H1 (cell line): Measurements from ENCODE around the gene CDC27. TPM values are rescaled to one million over a fixed set of nuclear protein-coding genes. Genes with fewer than 3 reads are reported as not detected.

Experiments used
- CTCF ChIA-PET: fragments of 300-600 bp; sonication (Branson Sonifier 250); formaldehyde crosslinking; loops from one replicate; lab custom pipeline; 2021; ENCODE audit not compliant: partially characterized antibody; lab: Charles Lee
- POLR2A ChIA-PET: fragments of 300-600 bp; sonication (Branson Sonifier 250); formaldehyde crosslinking; loops from one replicate; lab custom pipeline; 2021; ENCODE audit warnings: inconsistent platforms; ENCODE audit not compliant: partially characterized antibody; lab: Charles Lee
- DNase-seq, 2 experiments: peaks; one replicate each; pipeline versions ENCODE4 v3.0.0 to v3.0.0-alpha.2; 2010 to 2022; ENCODE audit warnings: low spot score in 2 of 2, low read depth in 1 of 2, mixed read lengths in 1 of 2
- FAIRE-seq: peaks from 2 replicates; lab custom pipeline; 2011; peaks lifted over from hg19 to GRCh38; lab: Jason Lieb, UNC
- H2AFZ ChIP-seq: 2 replicates; pipeline ENCODE4 v1.8.1; 2012; ENCODE audit warnings: low read length, inconsistent platforms
- H2AK5ac ChIP-seq: 2 replicates; pipeline ENCODE4 v1.6.1; 2013; ENCODE audit warnings: low read depth, low read length
- H2BK120ac ChIP-seq: replicated peaks from 2 replicates; pipeline ENCODE3; 2013; ENCODE audit warnings: low read depth, low read length, inconsistent platforms
- H2BK12ac ChIP-seq: 2 replicates; pipeline ENCODE4 v1.6.1; 2013; ENCODE audit warnings: low read depth, low read length
- H2BK15ac ChIP-seq: 2 replicates; pipeline ENCODE4 v1.6.1; 2013; ENCODE audit warnings: low read length
- H2BK20ac ChIP-seq: 2 replicates; pipeline ENCODE4 v1.6.1; 2013; ENCODE audit warnings: low read length
- H2BK5ac ChIP-seq: 2 replicates; pipeline ENCODE4 v1.6.1; 2013; ENCODE audit warnings: low read depth, low read length
- H3K14ac ChIP-seq: 2 replicates; pipeline ENCODE4 v1.6.1; 2013; ENCODE audit warnings: inconsistent platforms; ENCODE audit not compliant: insufficient read length
- H3K18ac ChIP-seq: 2 replicates; pipeline ENCODE4 v1.6.1; 2013; ENCODE audit warnings: low read length; ENCODE audit errors: extremely low read depth
- H3K23ac ChIP-seq: 2 replicates; pipeline ENCODE4 v1.6.1; 2013; ENCODE audit warnings: inconsistent platforms; ENCODE audit not compliant: insufficient read length
- H3K23me2 ChIP-seq: 2 replicates; pipeline ENCODE4 v1.6.1; 2013; ENCODE audit warnings: low read depth, low read length
- H3K27ac ChIP-seq: 2 replicates; pipeline ENCODE4 v1.6.1; 2011; ENCODE audit warnings: low read depth, low read length, inconsistent platforms
- H3K27me3 ChIP-seq, 4 experiments: replicated peaks in 1 of 4; 1 replicate in 1 of 4; 2 replicates in 3 of 4; pipeline versions ENCODE4 v1.6.1 to v1.8.1; 2011 to 2013; ENCODE audit warnings: low read length in 3 of 4, mild to moderate bottlenecking in 3 of 4, inconsistent platforms in 2 of 4, mixed read lengths in 2 of 4, moderate library complexity in 1 of 4; ENCODE audit not compliant: control insufficient read depth in 3 of 4, insufficient read depth in 3 of 4; ENCODE audit errors: extremely low read depth in 1 of 4
- H3K36me3 ChIP-seq, 4 experiments: 2 replicates each; pipeline versions ENCODE4 v1.6.1 to v1.8.1; 2011 to 2013; ENCODE audit warnings: mild to moderate bottlenecking in 4 of 4, low read length in 3 of 4, moderate library complexity in 2 of 4, control low read depth in 1 of 4, inconsistent platforms in 1 of 4; ENCODE audit not compliant: insufficient read depth in 4 of 4, control insufficient read depth in 2 of 4
- H3K4ac ChIP-seq: replicated peaks from 2 replicates; pipeline ENCODE3; 2013; ENCODE audit warnings: low read length, low read depth, mixed read lengths, inconsistent platforms; ENCODE audit not compliant: insufficient read length
- H3K4me1 ChIP-seq, 4 experiments: replicated peaks in 1 of 4; 1 replicate in 1 of 4; 2 replicates in 3 of 4; pipeline versions ENCODE4 v1.6.1 to v1.8.1; 2011 to 2013; ENCODE audit warnings: low read length in 3 of 4, inconsistent platforms in 2 of 4, mixed read lengths in 1 of 4; ENCODE audit not compliant: insufficient read depth in 4 of 4, control insufficient read depth in 3 of 4
- H3K4me2 ChIP-seq, 2 experiments: 2 replicates each; pipeline versions ENCODE4 v1.6.1 to v1.8.1; 2011 to 2013; ENCODE audit warnings: low read depth in 2 of 2, low read length in 2 of 2, control low read depth in 1 of 2, inconsistent platforms in 1 of 2, mild to moderate bottlenecking in 1 of 2; ENCODE audit not compliant: insufficient read depth in 1 of 2
- H3K4me3 ChIP-seq, 4 experiments: fragments of 200-600, 300-600 bp in 1 of 4; sonication (generic), shearing (Covaris generic), sonication (Bioruptor Twin) in 1 of 4; 2 replicates each; pipeline versions ENCODE4 v1.5.1 to v1.8.1; 2011 to 2016; ENCODE audit warnings: low read length in 4 of 4, low read depth in 3 of 4, control low read depth in 2 of 4, inconsistent platforms in 2 of 4, mild to moderate bottlenecking in 2 of 4, mixed read lengths in 1 of 4, moderate library complexity in 1 of 4; ENCODE audit not compliant: insufficient read depth in 2 of 4; ENCODE audit errors: extremely low read depth in 1 of 4
- H3K56ac ChIP-seq: replicated peaks from 2 replicates; pipeline ENCODE3; 2013; ENCODE audit warnings: low read depth, mild to moderate bottlenecking, mixed read lengths, low read length, inconsistent platforms; ENCODE audit not compliant: insufficient read length
- H3K79me1 ChIP-seq: 2 replicates; pipeline ENCODE4 v1.6.1; 2013; ENCODE audit warnings: low read depth, low read length, control low read depth
- H3K79me2 ChIP-seq, 2 experiments: 2 replicates each; pipeline versions ENCODE4 v1.6.1 to v1.8.1; 2012 to 2013; ENCODE audit warnings: low read length in 2 of 2, mild to moderate bottlenecking in 2 of 2, inconsistent platforms in 1 of 2; ENCODE audit not compliant: insufficient read depth in 2 of 2, control insufficient read depth in 1 of 2
- H3K9ac ChIP-seq, 4 experiments: replicated peaks in 1 of 4; 1 replicate in 1 of 4; 2 replicates in 3 of 4; pipeline versions ENCODE4 v1.6.1 to v1.8.1; 2011 to 2013; ENCODE audit warnings: low read depth in 3 of 4, low read length in 3 of 4, control low read depth in 2 of 4, mild to moderate bottlenecking in 2 of 4, moderate library complexity in 2 of 4, inconsistent platforms in 1 of 4; ENCODE audit errors: extremely low read depth in 1 of 4
- H3K9me3 ChIP-seq, 2 experiments: 2 replicates each; pipeline versions ENCODE4 v1.6.1 to v1.8.1; 2012 to 2013; ENCODE audit warnings: mild to moderate bottlenecking in 2 of 2, moderate library complexity in 2 of 2, control low read depth in 1 of 2, inconsistent platforms in 1 of 2, low read depth in 1 of 2, low read length in 1 of 2, mixed read lengths in 1 of 2; ENCODE audit not compliant: insufficient read depth in 2 of 2
- H4K20me1 ChIP-seq, 2 experiments: replicated peaks in 1 of 2; 2 replicates each; pipeline versions ENCODE3 to v1.8.1; 2011 to 2013; ENCODE audit warnings: inconsistent platforms in 2 of 2, low read length in 2 of 2, mild to moderate bottlenecking in 1 of 2; ENCODE audit not compliant: insufficient read depth in 2 of 2, control insufficient read depth in 1 of 2
- H4K5ac ChIP-seq: 2 replicates; pipeline ENCODE4 v1.6.1; 2013; ENCODE audit warnings: low read length, low read depth, mixed read lengths, inconsistent platforms; ENCODE audit not compliant: insufficient read length
- H4K8ac ChIP-seq: 2 replicates; pipeline ENCODE4 v1.8.0; 2013; ENCODE audit warnings: mild to moderate bottlenecking, moderate library complexity, low read length, inconsistent platforms; ENCODE audit not compliant: insufficient read depth; ENCODE audit errors: extremely low read depth
- H4K91ac ChIP-seq: replicated peaks from 2 replicates; pipeline ENCODE3; 2013; ENCODE audit warnings: low read length, mixed read lengths, inconsistent platforms; ENCODE audit not compliant: insufficient read length
- ASH2L ChIP-seq: fragments of 200-600, 300-600 bp; sonication (generic); IDR thresholded peaks from one replicate; pipeline ENCODE4 v1.7.1; 2017; ENCODE audit warnings: low read length
- CEBPB ChIP-seq: IDR thresholded peaks from 2 replicates; pipeline ENCODE4 v1.6.1; 2012; ENCODE audit warnings: low read depth, low read length
- HDAC2 ChIP-seq, 2 experiments: fragments of 300-600 bp in 1 of 2; sonication (generic) in 1 of 2; IDR thresholded peaks; 2 replicates each; pipeline ENCODE4 v1.6.1; 2011 to 2012; ENCODE audit warnings: low read depth in 2 of 2, low read length in 2 of 2, mild to moderate bottlenecking in 2 of 2, moderate library complexity in 2 of 2, borderline replicate concordance in 1 of 2, inconsistent platforms in 1 of 2
- SP4 ChIP-seq: IDR thresholded peaks from 2 replicates; pipeline ENCODE4 v1.6.1; 2012; ENCODE audit warnings: low read length, inconsistent platforms
- WGBS, 2 experiments: shearing (Covaris generic) in 1 of 2; methylation state at CpG; one replicate each; pipeline versions ENCODE4 v1.1.6 to v1.1.7; 2013 to 2015; ENCODE audit warnings: low lambda C conversion rate in 2 of 2, mixed read lengths in 2 of 2, inconsistent platforms in 1 of 2, low coverage in 1 of 2, missing lambda C conversion rate in 1 of 2; ENCODE audit not compliant: insufficient replicate concordance in 2 of 2, insufficient coverage in 1 of 2, insufficient read length in 1 of 2; ENCODE audit errors: extremely low coverage in 1 of 2, missing lambda C conversion rate in 1 of 2; 5-methylcytosine and 5-hydroxymethylcytosine counted together
- polyA plus RNA-seq, 7 experiments: library from polyadenylated mRNA; depleted of rRNA in 3 of 7; stranded (reverse) in 5 of 7; unstranded in 2 of 7; fragments of >200 nt in 5 of 7; fragments of 200-250 nt in 2 of 7; gene quantifications; 1 replicate in 5 of 7; 2 replicates in 1 of 7; 4 replicates in 1 of 7; pipeline versions ENCODE4 v1.2.1 to v1.2.3, GENCODE V29; 2011 to 2013; ENCODE audit warnings: missing spikeins in 2 of 7, mixed read lengths in 2 of 7
- total RNA-seq: library from RNA; stranded (reverse); fragmentation: NEBNext Ultra II Directional; extraction: Animal tissue kit (Norgen Biotek cat#: 25700); gene quantifications from 2 replicates; pipeline ENCODE4 v1.2.1, GENCODE V29; 2021

Gene CDC27
- total and polyA plus RNA-seq, 2 of the 8 experiments (the other 6 are each of a cell fraction or from before 2014, with no cell fraction given) = 41.9 to 87.5 TPM

DNA sequence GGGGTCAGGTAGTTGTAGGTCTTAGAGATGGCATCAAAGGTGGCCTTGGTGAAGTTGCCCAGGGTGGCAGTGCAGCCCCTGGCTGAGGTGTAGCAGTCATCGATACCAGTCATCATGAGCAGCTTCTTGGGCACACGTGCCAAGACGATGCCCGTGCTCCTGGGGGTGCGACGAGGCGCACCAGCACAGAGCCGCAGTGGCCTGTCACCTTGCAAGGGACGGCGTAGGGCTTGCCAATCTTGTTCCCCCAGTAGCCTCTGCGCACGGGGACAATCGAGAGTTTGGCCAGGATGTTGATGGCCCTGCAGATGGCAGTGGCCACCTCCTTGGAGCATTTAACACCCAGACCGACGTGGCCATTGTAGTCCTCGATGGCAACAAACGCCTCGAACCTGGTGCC is 29.8 kb downstream of the CDC27 start:
- Histone ChIP-seq H4K91ac (no peak overlapping the region), H3K9ac (no peak overlapping the region), H2BK20ac (no peak overlapping the region), H3K79me2 (no peaks in the 10 kb centered on the region), H2BK5ac (no peak overlapping the region), H4K20me1 (no peaks in the 10 kb centered on the region), H2BK120ac (no peak overlapping the region)
- WGBS, 2 experiments = 94% methylated on average over 13 of the region's 18 CpGs; no CpG with 5 or more reads in 1 of the 2 experiments
- POLR2A ChIA-PET = interaction anchor here (0.8 kb wide), 1 partner anchor 10 kb away, joined by 3 read pairs; no protein-coding TSS in a partner anchor
- no peak for TF ChIP-seq ASH2L
- no peak for TF ChIP-seq SP4
- TF ChIP-seq HDAC2 (IDR thresholded peaks at IDR 0.05; ENCODE audit: borderline replicate concordance in 1 of 2, low read depth in 2 of 2, low read length in 2 of 2) = no peak
- no peak for TF ChIP-seq CEBPB
- TF ChIP-seq, all 59 proteins: peak for 0
- CTCF ChIA-PET = no interaction called here
- Histone ChIP-seq H3K4me3 (no peak overlapping the region), H3K4me2 (no peak overlapping the region), H3K4ac (no peak overlapping the region), H3K23ac (no peak overlapping the region), H3K18ac (no peak overlapping the region), H3K79me1 (no peaks in the 10 kb centered on the region), H3K56ac (no peak overlapping the region), H2AFZ (no peak overlapping the region), H3K9me3 (no peaks in the 10 kb centered on the region), H2BK15ac (no peak overlapping the region), H2AK5ac (no peak overlapping the region), H3K36me3 (peaks cover 5 to 33% (median 9%) of the 10 kb centered on the region in 4 experiments; a peak in 6 of 8 replicates), H3K23me2 (no peaks in the 10 kb centered on the region), H4K8ac (no peak overlapping the region), H3K27me3 (no peaks in the 10 kb centered on the region), H3K4me1 (no peaks in the 10 kb centered on the region), H4K5ac (no peak overlapping the region), H3K27ac (no peak overlapping the region), H3K14ac (no peak overlapping the region), H2BK12ac (no peak overlapping the region)
- DNase-seq = no peak
- no peak for FAIRE-seq
